HTR-8/SVneo (cell line): ENCODE results near the gene PSMD13.

Experiments
- DNase-seq: peaks from one replicate; pipeline ENCODE4 v3.0.0; 2011; ENCODE audit warnings: low spot score, mixed read lengths; ENCODE audit not compliant: insufficient read length
- FAIRE-seq: peaks from 2 replicates; lab custom pipeline; 2011; peaks lifted over from hg19 to GRCh38; lab: Jason Lieb, UNC

PSMD13 gene

GRCh38 chr11:295351-296170, 58.8 kb downstream of the PSMD13 start:
- FAIRE-seq: no peak
- no peak for DNase-seq

GRCh38 chr11:296171-297050, 59.6 kb downstream of the PSMD13 start:
- DNase-seq (no peak), FAIRE-seq (no peak)

- no peak for FAIRE-seq
- no peak for DNase-seq
Observed at GRCh38 chr11:297051-297585, 60.3 kb downstream of the PSMD13 start.

- DNase-seq (no peak), FAIRE-seq (no peak)
Observed at GRCh38 chr11:297586-298405, 61.0 kb downstream of the PSMD13 start.

GRCh38 chr11:298406-299065, 61.8 kb downstream of the PSMD13 start:
- FAIRE-seq: no peak
- no peak for DNase-seq

- DNase-seq: no peak
- no peak for FAIRE-seq
Observed at GRCh38 chr11:299081-299891, 62.5 kb downstream of the PSMD13 start, which contains the start of gene IFITM5. Gene IFITM5 (minus strand): TSS chr11:299526. CDS start chr11:299490, 36 bp downstream.

GRCh38 chr11:299951-300735, 63.4 kb downstream of the PSMD13 start:
- FAIRE-seq (no peak), DNase-seq (no peak)
